ENCODE data around the gene SKIDA1. TPM values are rescaled to one million over a fixed set of nuclear protein-coding genes. Genes with fewer than 3 reads are reported as not detected.

The SKIDA1 gene
- total and polyA plus RNA-seq, 2 of the 4 experiments (the other 2 are of a cell fraction) = 0.36 to 0.72 TPM

DNA sequence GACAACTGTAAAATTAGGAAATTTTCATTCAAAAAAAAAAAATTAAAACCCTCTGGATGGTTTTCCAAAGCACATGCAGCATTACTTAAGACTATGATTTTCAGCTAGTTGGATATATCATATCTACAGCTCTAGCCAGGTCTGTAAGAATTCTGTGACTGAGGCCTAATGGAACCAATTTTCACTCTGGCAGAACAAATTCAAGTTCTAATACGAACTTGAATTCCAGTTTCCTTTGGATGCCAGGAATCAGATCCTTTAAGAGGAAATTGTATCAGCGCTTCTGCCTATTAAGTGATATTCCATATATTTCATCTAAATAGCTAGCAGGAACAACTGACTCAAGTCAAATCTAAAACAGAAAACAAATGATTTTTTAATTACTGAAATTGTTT is 34.8 kb downstream of the SKIDA1 start:
- no peak for DNase-seq
- Histone ChIP-seq H2BK20ac (ENCODE audit: low read depth, low read length) (no peak overlapping the region), H3K27ac (ENCODE audit: insufficient read depth, low read length) (no peak overlapping the region), H4K5ac (ENCODE audit: low read depth, low read length) (no peak overlapping the region), H3K36me3 (ENCODE audit: control insufficient read depth, insufficient read depth, low read length) (no peaks in the 10 kb centered on the region), H3K18ac (ENCODE audit: low read depth, low read length) (no peak overlapping the region), H3K4me2 (ENCODE audit: low read depth, low read length) (no peak overlapping the region), H3K9ac (ENCODE audit: low read depth, low read length) (no peak overlapping the region), H2AK9ac (replicated peaks; ENCODE audit: low read depth, low read length, poor library complexity) (no peak overlapping the region), H3K56ac (ENCODE audit: extremely low read depth, insufficient read depth, low read length) (no peak overlapping the region), H3K9me1 (ENCODE audit: insufficient read depth, low read length) (no peaks in the 10 kb centered on the region), H2AK5ac (ENCODE audit: low read depth, low read length) (no peak overlapping the region), H3K14ac (replicated peaks; ENCODE audit: low read depth, low read length) (no peak overlapping the region), H4K20me1 (ENCODE audit: insufficient read depth, low read length) (no peaks in the 10 kb centered on the region), H2BK15ac (ENCODE audit: low read depth, low read length) (no peak overlapping the region), H3K4me1 (ENCODE audit: control insufficient read depth, insufficient read depth, low read length) (peaks cover 3% of the 10 kb centered on the region; the same call in 1 of the 2 replicates), H3K79me1 (ENCODE audit: low read depth in 1 of 2, low read length in 2 of 2) (no peaks in the 10 kb centered on the region), H3K27me3 (ENCODE audit: control insufficient read depth, insufficient read depth, low read length) (no peaks in the 10 kb centered on the region), H3K4ac (ENCODE audit: low read depth, low read length) (no peak overlapping the region), H2AFZ (replicated peaks; ENCODE audit: low read length, poor library complexity) (no peak overlapping the region), H2BK120ac (ENCODE audit: low read depth, low read length) (no peak overlapping the region), H4K91ac (ENCODE audit: insufficient read depth, low read depth, low read length) (no peak overlapping the region), H3K23ac (ENCODE audit: low read depth, low read length) (no peak overlapping the region), H3K4me3 (ENCODE audit: insufficient read depth, low read depth, low read length) (no peak overlapping the region), H4K8ac (ENCODE audit: low read depth in 2 of 2, low read length in 2 of 2) (no peak overlapping the region), H3K9me3 (ENCODE audit: control insufficient read depth, insufficient read depth, low read length) (no peaks in the 10 kb centered on the region), H2BK5ac (ENCODE audit: low read depth, low read length, poor library complexity, severe bottlenecking) (no peak overlapping the region)
- BruUV-seq (replicated peaks) = no TSS peak
- WGBS, 2 experiments (ENCODE audit: extremely low coverage in 2 of 2, insufficient read length in 1 of 2) = no CpG with 5 or more reads among the region's 2 CpGs
- intact Hi-C loops (cut with micrococcal nuclease) (loop anchor here (1.0 kb wide), 1 partner anchor 212 kb away; no protein-coding TSS in a partner anchor), dilution Hi-C loops (cut with HindIII; ENCODE audit: low sequenced_read_pairs, unreplicated experiment) (no loop called here), in situ Hi-C loops (cut with MboI; ENCODE audit: low sequenced_read_pairs) (loop anchor here (10.0 to 25.0 kb wide), 3 partner anchors 403 to 1497 kb away; no protein-coding TSS in a partner anchor)
- ChIA-PET CTCF (interaction anchor here (0.6 to 1.7 kb wide), 3 partner anchors 198 to 1627 kb away, joined by 3 to 6 read pairs (median 4); no protein-coding TSS in a partner anchor), POLR2A (ENCODE audit: unreplicated experiment) (no interaction called here)
- ATAC-seq (ENCODE audit: low read depth) = no peak
- TF ChIP-seq SMC3 (IDR thresholded peaks at IDR 0.05; ENCODE audit: low read depth, low read length) = no peak
- no peak for TF ChIP-seq RAD21 (IDR thresholded peaks at IDR 0.05; ENCODE audit: low read length)
- TF ChIP-seq, protein P1, sequence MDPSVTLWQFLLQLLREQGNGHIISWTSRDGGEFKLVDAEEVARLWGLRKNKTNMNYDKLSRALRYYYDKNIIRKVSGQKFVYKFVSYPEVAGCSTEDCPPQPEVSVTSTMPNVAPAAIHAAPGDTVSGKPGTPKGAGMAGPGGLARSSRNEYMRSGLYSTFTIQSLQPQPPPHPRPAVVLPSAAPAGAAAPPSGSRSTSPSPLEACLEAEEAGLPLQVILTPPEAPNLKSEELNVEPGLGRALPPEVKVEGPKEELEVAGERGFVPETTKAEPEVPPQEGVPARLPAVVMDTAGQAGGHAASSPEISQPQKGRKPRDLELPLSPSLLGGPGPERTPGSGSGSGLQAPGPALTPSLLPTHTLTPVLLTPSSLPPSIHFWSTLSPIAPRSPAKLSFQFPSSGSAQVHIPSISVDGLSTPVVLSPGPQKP (IDR thresholded peaks at IDR 0.05; ENCODE audit: borderline replicate concordance, low read depth, low read length) = no peak
- no peak for TF ChIP-seq CEBPB (IDR thresholded peaks at IDR 0.05; ENCODE audit: low read depth, low read length)
- TF ChIP-seq RFX5 (IDR thresholded peaks at IDR 0.05; ENCODE audit: low read depth, low read length) = no peak
- TF ChIP-seq CHD1 (IDR thresholded peaks at IDR 0.05; ENCODE audit: low read depth, low read length) = no peak
- no peak for TF ChIP-seq MAZ (IDR thresholded peaks at IDR 0.05; ENCODE audit: borderline replicate concordance, low read depth, low read length)
- TF ChIP-seq, protein P2, sequence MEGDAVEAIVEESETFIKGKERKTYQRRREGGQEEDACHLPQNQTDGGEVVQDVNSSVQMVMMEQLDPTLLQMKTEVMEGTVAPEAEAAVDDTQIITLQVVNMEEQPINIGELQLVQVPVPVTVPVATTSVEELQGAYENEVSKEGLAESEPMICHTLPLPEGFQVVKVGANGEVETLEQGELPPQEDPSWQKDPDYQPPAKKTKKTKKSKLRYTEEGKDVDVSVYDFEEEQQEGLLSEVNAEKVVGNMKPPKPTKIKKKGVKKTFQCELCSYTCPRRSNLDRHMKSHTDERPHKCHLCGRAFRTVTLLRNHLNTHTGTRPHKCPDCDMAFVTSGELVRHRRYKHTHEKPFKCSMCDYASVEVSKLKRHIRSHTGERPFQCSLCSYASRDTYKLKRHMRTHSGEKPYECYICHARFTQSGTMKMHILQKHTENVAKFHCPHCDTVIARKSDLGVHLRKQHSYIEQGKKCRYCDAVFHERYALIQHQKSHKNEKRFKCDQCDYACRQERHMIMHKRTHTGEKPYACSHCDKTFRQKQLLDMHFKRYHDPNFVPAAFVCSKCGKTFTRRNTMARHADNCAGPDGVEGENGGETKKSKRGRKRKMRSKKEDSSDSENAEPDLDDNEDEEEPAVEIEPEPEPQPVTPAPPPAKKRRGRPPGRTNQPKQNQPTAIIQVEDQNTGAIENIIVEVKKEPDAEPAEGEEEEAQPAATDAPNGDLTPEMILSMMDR (conservative IDR thresholded peaks at IDR 0.05; ENCODE audit: low read depth, low read length) = no peak
